HG02943 (cell line): ENCODE data around the gene CDC42BPA.
"Not testable (repeated sequence)": the region's sequence is repeated elsewhere in the genome, so short reads cannot be mapped to it uniquely, and the experiment has no call there.

Experiments
- ATAC-seq: cut with Tn5 transposase; IDR thresholded peaks from one replicate; pipeline ENCODE4 v1.9.1; 2021; ENCODE audit warnings: mild to moderate bottlenecking, low read depth, moderate library complexity; ENCODE audit not compliant: unreplicated experiment

CDC42BPA gene

DNA sequence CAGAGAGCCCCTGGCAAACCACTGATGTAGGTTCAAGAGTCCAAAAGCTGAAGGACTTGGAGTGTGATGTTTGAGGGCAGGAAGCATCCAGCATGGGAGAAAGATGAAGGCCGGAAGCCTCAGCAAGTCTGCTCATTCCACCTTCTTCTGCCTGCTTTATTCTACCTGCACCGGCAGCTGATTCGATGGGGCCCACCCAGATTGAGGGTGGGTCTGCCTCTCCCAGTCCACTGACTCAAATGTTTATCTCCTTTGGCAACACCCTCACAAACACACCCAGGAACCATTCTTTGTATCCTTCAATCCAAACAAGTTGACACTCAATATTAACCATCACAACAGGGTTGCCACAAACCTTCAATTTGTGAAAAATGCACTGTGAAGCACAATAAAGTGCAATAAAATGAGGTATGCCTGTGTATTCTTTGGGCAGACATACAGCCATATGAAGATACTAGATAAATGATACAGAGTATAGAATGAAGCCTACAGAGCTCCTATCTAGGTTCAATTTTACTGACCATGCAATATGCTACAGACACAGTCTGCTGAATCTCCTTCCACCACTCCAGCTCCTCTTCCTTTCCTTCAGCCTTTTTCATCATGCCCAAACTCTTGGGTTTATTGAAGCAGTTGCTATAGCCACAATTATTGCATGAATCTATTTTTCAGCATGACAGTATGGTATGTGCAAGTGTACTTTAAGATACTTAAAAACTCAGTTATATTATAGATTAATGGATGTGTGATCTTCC is 24.0 kb upstream of the CDC42BPA start:
- no peak for ATAC-seq

DNA sequence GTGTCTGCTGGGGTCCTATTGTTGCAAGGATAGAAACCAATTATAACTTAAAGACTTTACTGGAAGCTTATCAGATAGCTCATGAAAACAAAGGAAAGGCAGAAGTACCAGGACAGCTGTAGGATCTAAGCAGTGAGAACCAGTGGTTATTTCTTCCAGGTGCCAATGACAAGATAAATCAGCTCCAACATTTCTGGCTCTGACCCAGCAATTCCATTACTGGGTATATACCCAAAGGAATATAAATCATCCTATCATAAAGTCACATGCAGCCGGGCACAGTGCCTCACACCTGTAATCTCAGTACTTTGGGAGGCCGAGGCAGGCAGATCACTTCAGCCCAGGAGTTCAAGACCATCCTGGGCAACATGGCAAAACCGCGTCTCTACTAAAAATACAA is 17.8 kb upstream of the CDC42BPA start:
- not testable (repeated sequence) for ATAC-seq

DNA sequence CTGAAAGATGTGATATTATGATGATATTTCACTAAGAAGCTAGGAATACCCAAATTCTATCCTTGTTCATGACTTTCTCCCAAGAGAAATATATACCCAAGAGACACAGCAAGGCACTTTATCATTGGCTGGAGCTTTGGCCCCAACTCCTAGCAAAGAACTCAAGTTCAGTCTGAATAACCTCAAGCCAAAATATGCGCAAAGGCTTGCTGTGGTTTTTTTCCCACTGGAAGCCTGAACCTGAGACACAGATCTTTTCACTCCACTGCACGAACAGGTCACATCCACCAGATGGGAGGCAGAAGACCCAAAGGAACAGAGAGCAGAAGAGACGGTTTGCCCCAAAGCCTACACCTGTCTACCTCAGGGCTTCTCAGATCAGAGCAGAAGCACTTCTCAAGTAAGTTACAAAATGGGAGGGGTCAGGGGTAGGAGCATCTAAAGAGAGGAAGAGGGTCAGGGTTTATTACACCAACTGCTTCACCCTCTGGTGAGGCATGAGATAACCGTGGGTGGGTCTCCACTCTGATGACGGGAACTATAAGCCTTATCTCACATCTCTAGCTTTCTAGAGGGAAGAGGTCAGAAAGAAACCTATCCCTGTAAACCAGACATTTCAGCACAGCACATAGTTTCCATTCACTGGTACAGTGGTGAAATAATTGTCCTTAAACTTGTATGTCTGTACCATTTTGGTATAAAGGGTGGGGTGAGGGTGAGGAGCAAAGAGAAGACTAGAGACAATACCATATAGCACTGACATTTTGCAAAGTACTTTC is 17.1 kb upstream of the CDC42BPA start:
- ATAC-seq: no peak

DNA sequence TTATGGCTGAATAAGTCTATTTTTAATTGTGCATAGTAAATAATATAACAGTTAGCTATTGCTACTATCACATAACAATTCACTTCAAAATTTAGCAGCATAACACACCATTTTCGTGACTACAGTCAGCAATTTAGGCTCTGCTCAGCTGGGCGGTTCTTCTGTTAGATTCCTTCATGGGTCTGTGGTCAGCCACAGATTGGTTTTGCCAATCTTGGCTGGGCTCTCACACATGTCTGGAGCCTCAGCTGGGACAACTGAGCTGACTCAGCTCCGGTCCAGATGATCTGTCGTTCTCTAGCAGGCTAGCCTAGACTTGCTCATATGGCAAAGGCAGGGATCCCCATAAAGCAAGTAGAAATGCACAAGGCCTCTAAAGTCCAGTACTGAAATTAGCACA is 15.1 kb upstream of the CDC42BPA start:
- ATAC-seq: no peak

GRCh38 chr1:227330279-227331076 is 12.2 kb upstream of the CDC42BPA start:
- ATAC-seq: no peak

DNA sequence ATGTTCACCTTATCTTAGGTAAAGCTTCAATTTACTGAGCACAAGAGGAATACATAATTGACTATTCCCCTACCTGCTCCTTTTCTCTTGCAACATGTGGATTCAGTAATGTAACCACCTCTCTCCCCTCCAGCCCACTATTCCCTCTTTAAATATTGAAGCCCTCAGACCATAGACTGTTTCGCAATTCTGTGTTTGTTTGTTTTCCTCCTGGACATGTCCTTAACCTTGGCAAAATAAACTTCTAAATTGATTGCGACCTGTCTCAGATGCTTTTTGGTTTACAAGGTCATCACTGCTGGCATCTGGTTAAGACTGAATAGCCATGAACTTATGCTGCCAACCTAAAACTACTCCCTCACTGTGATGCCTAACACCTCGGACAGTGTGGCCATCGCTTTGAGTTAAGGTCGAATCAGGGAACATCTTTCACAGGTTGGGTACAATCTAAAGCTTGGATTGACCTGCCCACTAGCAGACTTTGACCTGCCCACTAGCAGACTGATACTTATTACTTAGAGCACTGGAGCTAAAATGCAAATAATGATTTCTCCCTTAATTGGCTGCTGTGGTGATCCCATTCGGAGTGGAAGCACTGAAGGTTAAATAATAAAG is 10.2 kb upstream of the CDC42BPA start:
- no peak for ATAC-seq

- ATAC-seq: no peak
These were observed 6.9 kb upstream of the CDC42BPA start for GRCh38 chr1:227325156-227325555.

DNA sequence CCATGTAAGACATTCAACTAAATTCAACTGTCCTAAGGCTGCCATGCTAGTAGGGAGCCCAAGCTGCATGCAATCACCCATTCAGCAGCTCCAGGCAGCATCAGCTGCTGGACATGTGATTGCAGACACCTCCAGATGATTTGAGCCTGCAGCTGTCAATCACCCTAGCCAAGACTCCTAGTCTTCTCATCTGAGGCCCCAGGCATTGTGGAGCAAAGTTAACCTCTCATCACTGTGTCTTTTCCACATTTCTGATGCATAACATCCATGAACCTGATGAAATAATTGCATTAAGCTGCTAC is 5.6 kb upstream of the CDC42BPA start:
- ATAC-seq: no peak

DNA sequence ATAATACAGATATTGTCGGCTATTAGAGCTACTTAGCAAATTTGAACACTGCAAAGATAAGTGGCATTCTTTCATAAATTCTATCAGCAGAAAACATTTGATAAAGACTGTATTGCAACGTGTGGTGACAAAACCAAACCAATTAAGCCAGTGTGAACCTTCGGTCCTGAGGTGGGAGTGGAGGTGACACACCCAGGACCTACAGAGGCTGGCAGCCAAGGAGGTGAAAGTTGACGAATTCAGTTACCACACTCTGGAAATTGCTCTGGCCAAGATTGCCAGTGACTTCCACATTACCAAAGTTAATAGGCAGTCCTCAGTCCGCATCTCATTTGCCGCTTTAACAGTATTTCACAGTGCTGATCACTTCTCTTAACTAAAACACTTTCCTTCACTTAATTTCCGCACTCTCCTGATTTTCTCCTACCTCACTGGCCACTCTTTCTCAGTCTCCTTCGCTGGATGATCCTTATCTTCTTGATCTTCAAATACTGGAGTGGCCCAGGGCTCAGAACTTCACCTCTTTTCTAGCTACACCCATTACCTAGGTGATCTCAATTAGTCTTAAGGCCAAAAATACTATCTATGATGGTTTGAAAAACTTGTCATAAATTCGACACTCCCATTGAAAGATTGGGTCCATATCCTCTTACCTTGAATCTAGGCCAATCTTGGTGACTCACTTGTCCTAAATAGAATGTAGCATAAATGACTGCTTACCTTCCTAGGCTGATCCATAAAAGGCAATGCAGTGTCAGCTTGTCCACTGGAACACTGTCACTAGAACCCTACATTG is 5.1 kb upstream of the CDC42BPA start:
- ATAC-seq: no peak

DNA sequence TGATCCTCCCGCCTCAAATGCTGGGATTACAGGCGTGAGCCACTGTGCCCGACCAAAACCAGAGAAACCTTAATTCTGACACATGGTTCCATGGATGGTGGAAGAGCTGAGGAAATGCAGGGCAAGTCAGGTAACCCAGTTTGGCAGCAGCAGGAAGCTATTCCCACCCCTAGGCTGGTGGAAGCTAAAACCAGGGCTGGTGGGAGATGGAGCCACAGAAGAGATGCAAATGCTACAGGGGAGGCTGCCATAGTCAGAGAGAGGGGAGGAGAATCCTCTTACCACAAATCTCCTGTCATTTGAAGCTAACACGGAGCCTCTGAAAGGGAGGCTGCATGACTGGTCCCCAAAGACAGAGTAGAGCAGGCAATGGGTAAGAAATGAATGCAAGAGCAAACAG is 4.1 kb upstream of the CDC42BPA start:
- no peak for ATAC-seq

- peak; percentile 42 for ATAC-seq
These were observed 2.7 kb upstream of the CDC42BPA start for GRCh38 chr1:227321035-227321434.

GRCh38 chr1:227320476-227320875 is 2.2 kb upstream of the CDC42BPA start:
- ATAC-seq: no peak

GRCh38 chr1:227318853-227319607 is 738 bp upstream of the CDC42BPA start:
- no peak for ATAC-seq

GRCh38 chr1:227317523-227318015 is 723 bp downstream of the CDC42BPA start:
- no peak for ATAC-seq

DNA sequence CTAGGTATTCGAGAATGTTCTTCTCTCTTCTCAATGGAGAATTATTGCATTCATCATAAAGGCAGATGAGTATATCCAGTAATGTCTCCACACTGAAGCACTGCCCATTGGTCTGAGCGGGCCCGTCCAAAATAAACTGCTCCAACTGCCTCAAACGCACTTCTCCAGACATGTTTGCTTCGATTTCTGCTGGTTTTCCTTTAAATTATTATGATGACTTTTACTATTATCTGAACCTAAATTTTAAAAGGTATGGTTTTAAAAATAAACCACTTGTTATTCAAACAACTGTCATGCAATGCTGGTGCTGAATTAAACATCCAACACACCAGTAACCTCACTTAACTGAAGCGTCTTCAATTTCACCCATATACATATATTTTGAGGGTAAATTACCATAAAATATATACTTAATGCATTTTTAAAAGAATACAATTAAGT is 1.3 kb downstream of the CDC42BPA start:
- ATAC-seq: no peak

GRCh38 chr1:227316456-227316855 is 1.8 kb downstream of the CDC42BPA start:
- no peak for ATAC-seq

GRCh38 chr1:227315629-227316346 is 2.5 kb downstream of the CDC42BPA start:
- ATAC-seq: no peak

DNA sequence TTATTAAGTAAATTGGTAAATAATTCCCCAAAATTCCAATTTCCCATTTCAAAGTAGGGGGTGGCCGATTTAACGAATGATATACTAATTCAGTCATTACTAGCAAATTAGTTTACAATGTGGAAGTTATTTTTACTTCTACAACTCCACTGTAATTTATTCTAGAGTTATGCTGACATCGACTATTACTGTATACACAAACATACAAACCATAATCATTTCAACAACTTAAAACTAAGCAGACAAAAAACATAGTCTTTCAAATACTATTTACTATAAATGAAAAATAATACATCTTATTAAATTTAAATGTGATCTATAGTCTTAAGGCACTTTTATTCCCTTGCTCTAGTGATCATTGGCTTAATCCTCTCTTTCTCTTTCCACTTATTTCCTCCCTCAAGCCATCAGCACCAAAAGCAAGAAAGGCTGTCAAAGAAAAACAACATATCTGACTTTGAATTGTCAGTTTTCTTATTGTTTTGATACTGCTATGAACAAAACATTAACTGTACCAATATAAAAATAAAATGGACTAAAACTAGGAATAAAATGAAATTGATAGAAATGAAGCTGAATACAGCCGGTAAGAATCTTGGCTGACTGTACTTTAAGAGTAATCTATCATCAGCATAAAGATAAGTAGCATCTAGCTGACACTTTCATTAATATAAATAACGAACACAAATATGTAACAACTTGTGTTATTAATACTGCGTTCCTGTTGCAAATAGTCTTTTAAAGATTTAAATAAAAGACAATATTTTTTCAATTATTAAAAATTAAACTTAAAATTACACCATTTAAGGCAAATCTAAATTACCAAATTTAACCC is 4.1 kb downstream of the CDC42BPA start:
- no peak for ATAC-seq
